T-helper 1 cell treated with Interleukin-12 subunit alpha and Interleukin-12 subunit beta and Interleukin-4 antibody, amounts not matched to agents 30 ng/mL and 1 ng/mL, for 36 hours (primary cell): ENCODE results near the gene ADGRG3. TPM values are rescaled to one million over a fixed set of nuclear protein-coding genes. Genes with fewer than 3 reads are reported as not detected.
"Not testable (repeated sequence)": the region's sequence is repeated elsewhere in the genome, so short reads cannot be mapped to it uniquely, and the experiment has no call there.

Experiments
- intact Hi-C: fragments of 100-400 bp; cut with micrococcal nuclease; formaldehyde crosslinking; loops from one replicate; pipeline ENCODE4 v1.15.1; 2024
- total RNA-seq: library from RNA; stranded (reverse); gene quantifications from 2 replicates; pipeline ENCODE4 v1.2.3, GENCODE V29; 2022

The ADGRG3 gene
- total RNA-seq, 1 donor from 2014 or later: not detected

DNA sequence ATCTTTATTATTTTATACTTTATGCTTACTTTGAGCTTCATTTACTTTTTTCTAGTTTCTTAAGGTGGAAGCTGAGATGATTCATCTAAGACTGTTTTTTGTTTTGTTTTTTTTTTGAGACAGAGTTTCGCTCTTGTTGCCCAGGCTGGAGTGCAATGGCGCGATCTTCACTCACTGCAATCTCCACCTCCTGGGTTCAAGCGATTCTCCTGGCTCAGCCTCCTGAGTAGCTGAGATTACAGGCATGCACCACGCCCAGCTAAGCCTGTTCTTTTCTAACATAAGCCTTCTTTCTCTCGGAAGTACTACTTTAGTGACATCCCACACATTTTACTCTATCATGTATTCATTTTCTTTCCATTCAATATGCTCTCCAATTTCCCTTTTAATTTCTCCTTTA, 44.5 kb downstream of the ADGRG3 start:
- intact Hi-C loops: not testable (repeated sequence)

DNA sequence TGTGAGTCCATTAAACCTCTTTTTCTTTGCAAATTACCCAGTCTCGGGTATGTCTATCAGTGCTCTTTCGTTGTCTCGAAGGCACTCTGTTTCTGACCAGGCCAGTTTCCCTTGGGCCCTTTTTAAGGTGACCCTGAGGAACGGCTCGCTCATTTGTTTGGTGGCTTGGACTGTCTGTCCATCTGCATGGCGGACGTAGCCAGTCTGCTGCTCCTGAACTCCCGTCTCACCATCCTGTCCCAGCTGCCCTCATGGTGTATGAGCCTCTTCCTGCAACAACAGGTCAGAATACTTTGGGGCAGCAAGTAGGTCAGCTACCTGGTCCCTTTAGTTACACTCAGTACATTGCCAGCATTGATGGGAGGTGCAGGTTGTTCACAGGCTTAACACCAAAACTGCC, 45.5 kb downstream of the ADGRG3 start:
- intact Hi-C loops: no loop called here

DNA sequence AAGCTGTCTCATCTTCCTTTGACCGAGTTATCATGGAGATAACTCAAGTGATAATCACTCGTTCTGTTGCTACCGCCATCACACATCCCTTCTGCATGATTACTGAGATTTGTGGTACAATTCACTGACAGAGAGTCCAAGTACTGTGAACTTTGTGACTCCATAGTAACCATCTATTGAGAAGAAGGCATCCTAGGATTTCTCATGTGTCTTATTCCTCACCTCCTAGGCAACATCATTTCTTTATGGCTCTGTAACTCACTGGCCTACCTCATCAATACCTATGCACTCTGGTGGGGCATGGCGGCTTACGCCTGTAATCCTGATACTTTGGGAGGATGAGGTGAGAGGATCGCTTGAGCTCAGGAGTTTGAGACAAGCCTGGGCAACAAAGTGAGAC, 45.9 kb downstream of the ADGRG3 start:
- intact Hi-C loops: no loop called here

DNA sequence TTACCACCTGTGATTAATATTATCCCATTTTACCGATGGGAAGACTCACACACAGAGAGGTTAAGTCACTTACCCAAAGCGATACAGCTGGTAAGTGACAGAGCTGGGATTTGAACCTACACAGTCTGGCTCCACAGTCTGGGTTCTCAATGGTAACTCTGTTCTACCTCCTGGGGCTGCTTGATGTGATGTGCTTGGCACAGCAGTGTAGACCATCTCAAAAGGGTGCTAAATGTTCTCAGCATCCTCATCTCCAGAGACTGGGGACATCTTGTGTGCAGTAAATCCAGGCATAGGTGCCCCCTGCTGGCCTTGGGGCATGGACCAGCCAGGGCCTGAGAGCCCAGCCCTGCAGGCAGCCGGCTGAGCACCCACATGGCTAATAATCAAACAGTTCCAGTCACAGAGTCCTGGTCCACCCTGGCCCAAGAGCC, 52.1 kb downstream of the ADGRG3 start:
- intact Hi-C loops: loop anchor here (1.0 kb wide), 3 partner anchors 71 to 144 kb away; no protein-coding TSS in a partner anchor

DNA sequence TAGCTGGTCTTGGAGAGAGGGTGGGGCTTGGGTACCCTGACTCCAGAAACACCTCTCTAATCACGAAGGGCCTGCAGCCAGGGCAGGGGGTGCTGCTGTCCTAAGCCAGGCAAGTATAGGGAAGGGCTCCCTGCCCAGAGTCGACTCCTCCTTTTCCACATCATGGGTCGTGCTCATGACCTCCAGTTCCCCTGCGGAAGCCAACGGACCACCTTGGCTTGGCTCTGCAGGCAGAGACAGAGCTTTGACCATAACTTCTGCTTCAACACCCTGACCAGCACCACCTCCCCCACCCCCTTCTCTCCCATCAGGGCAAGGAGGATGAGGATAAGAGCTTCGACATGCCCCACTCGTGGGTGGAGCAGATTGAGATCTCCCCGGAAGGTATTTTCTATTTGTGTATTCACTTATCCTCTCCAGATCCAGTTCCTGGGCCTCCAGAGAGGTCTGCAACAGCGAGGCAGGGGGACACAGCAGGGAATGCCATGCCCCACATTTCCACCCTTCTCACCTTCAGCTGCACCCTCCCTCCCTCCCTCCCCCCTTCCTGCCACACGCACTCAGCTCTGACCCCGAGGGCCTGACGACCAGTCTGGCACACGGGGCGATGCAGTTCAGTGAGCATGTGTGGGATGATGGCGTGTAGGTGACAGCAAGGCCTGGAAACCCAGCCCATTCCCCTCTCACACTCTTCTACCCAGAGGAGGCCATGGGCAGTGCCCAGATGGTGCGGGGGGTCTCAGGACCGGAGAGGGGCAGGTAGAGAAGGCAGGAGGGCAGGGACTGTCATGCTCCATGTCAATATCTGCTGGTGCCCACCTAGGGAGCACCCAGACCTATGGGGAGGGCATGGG, 53.5 kb downstream of the ADGRG3 start:
- intact Hi-C loops: no loop called here

DNA sequence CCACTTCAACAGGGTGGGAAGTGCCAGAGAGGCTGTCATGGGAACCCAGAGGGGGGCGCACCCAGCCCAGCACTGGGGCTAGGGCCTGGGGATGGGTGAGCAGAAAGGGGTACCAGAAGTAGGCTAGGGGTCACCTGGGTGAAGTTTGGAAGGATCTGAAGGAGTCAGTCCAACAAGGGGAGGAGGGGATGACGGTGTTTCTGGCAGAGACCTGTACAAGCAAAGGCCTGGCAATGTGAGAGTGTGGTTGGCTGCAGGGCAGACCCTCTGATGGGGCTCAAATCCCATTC, 54.0 kb downstream of the ADGRG3 start:
- intact Hi-C loops: no loop called here

DNA sequence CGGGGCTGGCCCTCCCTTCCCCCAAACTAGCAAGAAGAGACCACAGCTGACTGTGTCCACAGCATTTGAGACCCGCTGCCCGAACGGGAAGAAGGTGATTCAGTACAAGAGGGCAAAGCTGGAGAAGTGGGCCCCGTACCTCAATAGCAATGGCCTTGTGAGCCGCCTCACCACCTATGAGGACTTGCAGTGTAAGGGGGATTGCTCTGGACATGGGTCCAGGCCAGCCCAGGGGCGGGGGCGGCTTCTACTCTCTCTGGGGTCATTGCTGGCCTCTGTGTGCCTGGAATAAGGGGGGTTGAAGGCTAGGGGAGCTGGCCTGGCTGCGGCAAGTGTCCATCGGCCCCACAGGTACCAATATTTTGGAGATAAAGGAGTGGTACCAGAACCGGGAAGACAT, 54.5 kb downstream of the ADGRG3 start:
- intact Hi-C loops: no loop called here

DNA sequence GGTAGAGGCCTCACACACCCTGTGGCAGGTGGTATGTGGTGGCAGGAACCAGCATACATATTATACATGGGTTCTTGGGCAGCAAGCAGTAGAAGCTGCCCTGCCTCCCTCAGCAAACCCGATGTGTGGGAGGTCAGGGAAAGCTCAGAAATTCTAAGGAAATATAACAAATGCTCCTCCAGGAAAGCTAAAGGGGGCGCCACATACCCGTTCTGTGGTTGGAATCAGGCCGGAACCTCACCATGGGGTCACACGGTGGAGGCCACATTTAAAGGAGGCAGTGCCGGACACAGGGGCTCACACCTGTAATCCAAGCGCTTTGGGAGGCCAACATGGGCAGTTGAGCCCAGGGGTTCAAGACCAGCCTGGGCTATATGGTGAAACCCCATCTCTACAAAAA, 55.1 kb downstream of the ADGRG3 start:
- intact Hi-C loops: no loop called here

DNA sequence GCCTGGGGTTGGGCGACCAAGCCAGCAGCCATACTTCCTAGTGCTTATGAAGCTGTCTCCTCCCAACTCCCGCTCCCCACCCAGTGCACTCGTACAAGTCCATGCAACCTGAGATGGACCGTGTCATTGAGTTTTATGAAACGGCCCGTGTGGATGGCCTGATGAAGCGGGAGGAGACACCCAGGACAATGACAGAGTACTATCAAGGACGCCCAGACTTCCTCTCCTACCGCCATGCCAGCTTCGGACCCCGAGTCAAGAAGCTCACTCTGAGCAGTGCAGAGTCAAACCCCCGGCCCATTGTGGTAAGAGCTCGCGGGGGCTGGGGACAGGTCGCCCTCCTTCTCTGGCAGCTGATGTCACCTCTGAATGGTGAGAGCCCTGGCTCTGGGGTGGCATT, 56.4 kb downstream of the ADGRG3 start:
- intact Hi-C loops: no loop called here

DNA sequence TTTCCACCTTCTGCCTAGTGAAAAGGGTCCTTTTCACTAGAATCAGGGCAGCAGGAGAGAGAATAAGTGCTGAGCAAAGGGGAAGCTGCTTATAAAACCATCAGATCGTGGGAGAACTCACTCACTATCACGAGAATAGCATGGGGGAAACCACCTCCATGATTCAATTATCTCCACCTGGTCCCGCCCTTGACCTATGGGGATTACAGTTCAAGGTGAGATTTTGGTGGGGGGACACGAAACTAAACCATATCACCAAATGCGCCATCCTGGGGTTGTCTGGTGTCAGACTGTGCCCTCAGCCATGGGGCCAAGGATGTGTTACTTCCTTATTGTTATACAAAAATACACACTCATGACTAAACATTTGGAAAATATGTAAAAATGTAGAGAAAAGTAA, 57.0 kb downstream of the ADGRG3 start:
- intact Hi-C loops: no loop called here

DNA sequence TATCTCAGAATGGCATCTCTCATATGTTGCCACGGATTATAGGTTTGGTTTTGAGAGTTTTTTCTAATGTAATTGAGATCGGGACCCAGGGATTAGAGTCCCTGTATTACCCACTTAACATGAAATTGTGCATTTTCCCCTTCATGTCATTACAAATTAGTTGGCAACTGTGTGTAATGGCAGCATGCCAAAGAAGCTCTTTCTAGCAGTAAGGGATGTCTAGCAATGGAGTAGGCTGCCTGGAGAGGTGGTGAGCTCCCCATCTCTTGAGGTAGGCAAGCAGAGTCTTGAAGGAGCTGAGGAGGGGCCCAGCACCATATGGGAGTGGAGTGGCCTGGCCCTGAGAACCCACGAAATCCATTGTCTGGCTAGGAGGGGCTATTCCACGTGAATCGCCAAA, 57.4 kb downstream of the ADGRG3 start:
- intact Hi-C loops: no loop called here

DNA sequence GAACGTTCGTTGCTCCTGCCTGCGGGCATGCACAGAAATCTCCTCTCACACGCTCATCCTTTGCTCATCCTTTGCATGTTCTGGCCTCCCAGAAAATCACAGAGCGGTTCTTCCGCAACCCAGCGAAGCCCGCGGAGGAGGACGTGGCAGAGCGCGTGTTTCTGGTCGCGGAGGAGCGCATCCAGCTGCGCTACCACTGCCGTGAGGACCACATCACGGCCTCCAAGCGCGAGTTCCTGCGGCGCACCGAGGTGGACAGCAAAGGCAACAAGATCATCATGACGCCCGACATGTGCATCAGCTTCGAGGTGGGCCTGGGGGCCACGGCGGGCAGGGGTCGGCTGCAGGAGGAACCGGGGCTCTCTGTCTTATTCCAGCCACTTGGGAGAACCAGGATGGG, 57.9 kb downstream of the ADGRG3 start:
- intact Hi-C loops: no loop called here

DNA sequence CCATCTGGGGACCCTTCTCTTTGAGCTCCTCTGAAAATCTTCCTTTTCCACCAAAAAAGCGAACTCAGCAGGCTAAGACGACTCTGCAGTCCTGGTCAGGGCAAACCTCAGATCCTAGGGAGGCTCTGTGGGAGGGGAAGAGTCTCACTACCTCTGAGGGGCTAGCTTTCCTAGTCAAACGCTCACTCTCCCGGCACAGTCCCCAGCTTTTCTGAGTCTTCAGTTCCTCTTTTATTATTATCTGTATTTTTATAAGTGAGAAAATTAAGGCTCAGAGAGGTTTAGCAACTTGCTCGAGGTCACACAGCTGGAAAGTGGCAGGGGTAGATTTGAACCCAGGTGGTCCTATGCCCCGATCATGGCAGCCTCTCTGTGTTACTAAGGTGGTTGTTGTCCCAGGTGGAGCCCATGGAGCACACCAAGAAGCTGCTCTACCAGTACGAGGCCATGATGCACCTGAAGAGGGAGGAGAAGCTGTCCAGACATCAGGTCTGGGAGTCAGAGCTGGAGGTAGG, 58.4 kb downstream of the ADGRG3 start:
- intact Hi-C loops: no loop called here

DNA sequence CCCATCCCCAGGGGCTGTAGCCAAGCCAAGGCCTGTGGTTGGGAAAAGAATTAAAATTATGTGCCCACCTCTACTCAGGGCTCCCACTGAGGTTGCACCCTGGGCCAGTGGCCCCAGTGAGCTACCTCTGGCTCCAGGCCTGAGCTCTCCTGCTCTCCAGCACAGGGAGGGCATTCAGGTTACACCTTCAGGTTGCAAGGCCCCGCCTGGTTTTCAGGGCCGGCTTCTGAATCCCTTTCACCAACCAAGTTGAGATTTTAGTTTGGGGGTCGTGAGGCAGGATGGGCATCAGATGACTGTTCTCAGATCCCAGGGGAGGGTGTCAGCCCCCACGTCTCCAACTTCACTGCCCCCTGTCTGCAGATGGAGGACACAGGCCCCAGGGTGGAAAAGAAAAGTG, 59.5 kb downstream of the ADGRG3 start:
- intact Hi-C loops: no loop called here

DNA sequence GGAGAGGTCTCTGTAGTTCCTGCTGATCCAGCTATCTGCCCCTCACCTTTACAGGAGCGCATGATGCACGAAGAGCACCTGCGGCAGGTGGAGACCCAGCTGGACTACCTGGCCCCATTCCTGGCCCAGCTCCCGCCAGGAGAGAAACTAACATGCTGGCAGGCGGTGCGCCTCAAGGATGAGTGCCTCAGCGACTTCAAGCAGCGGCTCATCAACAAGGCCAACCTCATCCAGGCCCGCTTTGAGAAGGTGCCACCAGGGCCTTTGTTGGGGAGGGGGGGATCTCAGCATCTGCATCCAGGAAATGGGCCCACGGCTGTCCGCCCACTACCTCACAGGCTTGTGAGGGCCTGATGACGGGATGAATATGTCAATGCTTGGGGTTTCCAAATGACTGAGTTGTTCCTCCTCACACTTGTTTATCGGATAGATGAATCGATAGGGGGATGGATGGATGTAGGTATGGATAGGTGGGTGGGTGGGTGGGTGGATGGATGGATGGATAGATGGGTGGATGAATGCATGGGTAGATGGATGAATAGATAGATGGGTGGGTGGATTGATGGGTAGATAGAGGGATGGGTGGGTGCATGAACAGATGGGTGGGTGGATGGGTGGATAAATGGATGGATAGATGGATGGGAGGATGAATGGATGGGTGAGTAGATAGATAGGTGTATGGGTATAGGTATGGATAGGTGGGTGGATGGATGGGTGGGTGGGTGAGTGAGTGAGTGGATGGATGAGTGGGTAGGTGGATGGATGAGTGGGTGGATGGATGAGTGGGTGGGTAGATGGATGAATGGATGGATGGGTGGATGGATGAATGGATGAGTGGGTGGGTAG, 60.5 kb downstream of the ADGRG3 start:
- intact Hi-C loops: no loop called here

DNA sequence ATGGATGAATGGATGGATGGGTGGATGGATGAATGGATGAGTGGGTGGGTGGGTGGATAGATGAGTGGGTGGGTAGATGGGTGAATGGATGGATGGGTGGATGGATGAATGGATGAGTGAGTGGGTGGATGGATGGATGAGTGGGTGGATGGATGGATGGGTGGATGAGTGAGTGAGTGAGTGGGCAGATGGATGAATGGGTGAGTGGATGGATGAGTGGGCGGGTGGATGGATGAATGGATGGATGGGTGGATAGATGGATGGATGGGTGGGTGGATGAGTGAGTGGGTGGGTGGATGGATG, 61.0 kb downstream of the ADGRG3 start:
- intact Hi-C loops: no loop called here

DNA sequence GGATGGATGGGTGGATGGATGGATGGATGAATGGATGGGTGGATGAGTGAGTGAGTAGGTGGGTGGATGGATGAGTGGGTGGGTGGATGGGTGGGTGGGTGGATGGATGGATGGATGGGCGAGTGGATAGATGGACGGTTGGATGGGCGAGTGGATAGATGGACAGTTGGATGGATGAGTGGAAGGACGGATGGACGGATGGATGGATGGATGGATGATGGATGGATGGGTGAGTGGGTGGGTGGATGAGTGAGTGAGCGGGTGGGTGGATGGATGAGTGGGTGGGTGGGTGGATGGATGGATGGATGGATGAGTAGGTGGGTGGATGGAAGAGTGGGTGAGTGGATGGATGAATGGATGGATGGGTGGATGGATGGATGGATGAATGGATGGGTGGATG, 61.7 kb downstream of the ADGRG3 start:
- intact Hi-C loops: loop anchor here (10.0 kb wide), 1 partner anchor 1535 kb away; the partner anchor contains the start of gene GNAO1

DNA sequence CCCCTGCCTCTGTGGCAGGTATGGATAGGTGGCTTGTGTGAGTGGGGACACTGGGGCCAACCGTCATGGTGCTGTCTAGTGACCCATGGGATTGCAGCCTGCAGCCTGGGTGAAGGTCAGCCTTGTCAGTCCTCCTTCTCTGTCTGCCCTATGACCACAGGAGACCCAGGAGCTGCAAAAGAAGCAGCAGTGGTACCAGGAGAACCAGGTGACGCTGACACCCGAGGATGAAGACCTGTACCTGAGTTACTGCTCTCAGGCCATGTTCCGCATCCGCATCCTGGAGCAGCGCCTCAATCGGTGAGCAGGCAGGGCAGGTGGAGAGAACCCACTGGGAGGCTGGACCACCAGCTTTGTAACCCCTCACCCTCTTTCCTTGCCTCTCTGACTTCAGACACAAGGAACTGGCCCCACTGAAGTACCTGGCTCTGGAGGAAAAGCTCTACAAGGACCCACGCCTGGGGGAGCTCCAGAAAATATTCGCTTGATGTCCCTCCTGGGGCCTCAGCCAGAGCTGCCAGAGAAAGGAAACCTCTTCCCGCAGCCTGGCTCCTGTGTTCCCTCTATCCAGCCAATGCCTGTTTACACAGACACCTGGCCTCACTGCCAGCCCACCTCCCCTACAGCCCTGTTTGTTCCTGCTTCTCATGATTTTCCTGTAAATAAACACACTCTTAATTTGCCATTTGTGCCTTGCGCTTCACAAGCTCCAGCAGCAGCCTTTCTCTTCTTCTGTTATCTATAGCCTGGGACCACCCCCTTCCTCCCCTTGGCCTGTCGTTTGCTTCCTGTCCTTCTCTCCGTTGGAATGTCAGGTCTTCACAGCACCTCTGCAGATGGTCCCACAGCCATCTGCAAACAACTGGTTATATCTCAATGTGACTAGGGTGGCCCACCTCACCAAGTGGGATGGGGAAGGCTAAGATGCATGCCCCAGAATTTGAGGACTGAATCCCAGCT, 62.9 kb downstream of the ADGRG3 start:
- intact Hi-C loops: loop anchor here (10.0 kb wide), 1 partner anchor 1536 kb away; the partner anchor contains the start of gene GNAO1

DNA sequence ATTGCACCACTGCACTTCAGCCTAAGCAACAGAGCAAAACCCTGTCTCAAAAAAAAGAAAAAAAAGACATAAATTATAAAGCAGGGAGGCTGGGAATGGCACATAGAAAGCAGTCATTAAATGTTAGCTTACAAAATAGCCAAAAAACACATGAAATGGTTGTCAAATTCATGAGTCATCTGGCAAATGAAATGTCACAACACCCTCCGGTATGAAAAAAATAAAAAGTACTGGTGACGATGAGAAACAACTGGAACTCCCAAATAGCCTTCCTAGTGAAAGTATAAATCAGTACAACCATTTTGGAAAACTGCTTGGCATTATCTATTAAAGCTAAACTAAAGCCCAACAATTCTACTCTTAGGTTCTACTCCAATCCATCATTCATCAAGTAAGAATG, 63.9 kb downstream of the ADGRG3 start:
- intact Hi-C loops: loop anchor here (10.0 kb wide), 1 partner anchor 1537 kb away; the partner anchor contains the start of gene GNAO1

DNA sequence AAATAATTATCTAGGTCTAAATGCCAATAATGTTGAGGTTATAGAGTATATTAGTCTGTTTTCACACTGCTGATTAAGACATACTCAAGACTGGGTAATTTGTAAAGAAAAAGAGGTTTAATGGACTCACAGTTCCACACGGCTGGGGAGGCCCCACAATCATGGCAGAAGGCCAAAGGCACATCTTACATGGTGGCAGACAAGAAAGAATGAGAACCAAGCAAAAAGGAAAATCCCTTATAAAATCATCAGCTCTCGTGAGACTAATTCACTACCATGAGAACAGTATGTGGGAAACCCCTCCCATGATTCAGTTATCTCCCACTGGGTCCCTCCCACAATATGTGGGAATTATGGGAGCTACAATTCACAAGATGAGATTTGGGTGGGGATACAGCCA, 64.6 kb downstream of the ADGRG3 start:
- intact Hi-C loops: loop anchor here (10.0 kb wide), 1 partner anchor 1538 kb away; the partner anchor contains the start of gene GNAO1

DNA sequence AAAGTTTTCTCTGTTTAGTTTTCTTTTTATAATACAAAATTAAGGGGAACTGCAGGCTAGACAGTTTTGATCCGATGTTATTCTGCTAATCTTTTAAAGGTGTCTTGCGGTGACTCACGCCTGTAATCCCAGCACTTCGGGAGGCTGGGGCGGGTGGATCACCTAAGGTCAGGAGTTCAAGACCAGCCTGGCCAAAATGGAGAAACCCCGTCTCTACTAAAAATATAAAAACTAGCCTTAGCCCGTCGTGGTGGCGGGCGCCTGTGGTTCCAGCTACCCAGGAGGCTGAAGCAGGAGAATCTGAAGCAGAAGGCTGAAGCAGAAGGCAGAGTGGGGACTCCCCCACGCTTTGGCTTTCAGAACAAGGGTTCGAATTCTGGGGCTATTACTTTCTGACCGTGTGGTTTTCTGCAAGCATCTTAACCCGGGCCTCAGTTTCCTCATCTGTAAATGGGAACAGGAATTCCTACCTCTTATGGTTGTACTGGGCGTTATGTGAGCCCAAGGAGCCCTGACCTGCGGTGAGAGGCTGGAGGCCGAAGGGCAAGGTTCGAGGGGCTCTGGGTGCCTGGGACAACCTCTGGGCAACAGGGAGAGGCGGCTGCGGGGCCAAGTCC, 66.3 kb downstream of the ADGRG3 start:
- intact Hi-C loops: loop anchor here (2.0 to 10.0 kb wide), 2 partner anchors 548 to 1540 kb away; partner anchors contain the start of genes GNAO1, PSME3IP1 and RSPRY1
